ENCODE measurements around the gene TUBA4A. TPM values are rescaled to one million over a fixed set of nuclear protein-coding genes. Genes with fewer than 3 reads are reported as not detected.

The TUBA4A gene
- total RNA-seq, 1 donor from 2014 or later: 0.63 TPM

- Mint-ChIP-seq H3K4me1 (peaks cover 17% of the 10 kb centered on the region), H3K9me3 (no peaks in the 10 kb centered on the region), H3K27me3 (ENCODE audit: low read depth) (peaks cover 80% of the 10 kb centered on the region), H3K4me3 (peak overlapping the region; percentile 50), H3K36me3 (no peaks in the 10 kb centered on the region), H3K27ac (no peak overlapping the region)
- DNase-seq (ENCODE audit: low spot score in 2 of 2, unreplicated experiment in 2 of 2): no peak
- TF ChIP-seq CTCF (IDR thresholded peaks at IDR 0.05; ENCODE audit: unreplicated experiment): no peak
Measured at GRCh38 chr2:219254590-219255201, 978 bp upstream of the TUBA4A start.

- H3K36me3 Mint-ChIP-seq: no peaks in the 10 kb centered on the region
- H3K4me3 Mint-ChIP-seq: peak within 1 kb of the TSS; percentile 57
- peaks cover 28% of the 10 kb centered on the region for H3K4me1 Mint-ChIP-seq
- DNase-seq (ENCODE audit: low spot score in 2 of 2, unreplicated experiment in 2 of 2): no peak
- H3K27me3 Mint-ChIP-seq (ENCODE audit: low read depth): peaks cover 67% of the 10 kb centered on the region
- no peaks in the 10 kb centered on the region for H3K9me3 Mint-ChIP-seq
- no peak within 1 kb of the TSS for H3K27ac Mint-ChIP-seq
- no peak for TF ChIP-seq CTCF (IDR thresholded peaks at IDR 0.05; ENCODE audit: unreplicated experiment)
Measured at GRCh38 chr2:219252900-219253752, 592 bp downstream of the TUBA4A start, which contains the start of gene TUBA4B. TSS of gene TUBA4B (plus strand) at chr2:219253243. CDS start at chr2:219253408, 165 bp downstream.

- TF ChIP-seq CTCF (IDR thresholded peaks at IDR 0.05; ENCODE audit: unreplicated experiment): no peak
- H3K27ac Mint-ChIP-seq: no peak overlapping the region
- H3K9me3 Mint-ChIP-seq: no peaks in the 10 kb centered on the region
- DNase-seq (ENCODE audit: low spot score in 2 of 2, unreplicated experiment in 2 of 2): no peak
- peaks cover 66% of the 10 kb centered on the region for H3K27me3 Mint-ChIP-seq (ENCODE audit: low read depth)
- H3K4me1 Mint-ChIP-seq: peaks cover 28% of the 10 kb centered on the region
- no peaks in the 10 kb centered on the region for H3K36me3 Mint-ChIP-seq
- no peak overlapping the region for H3K4me3 Mint-ChIP-seq
Measured at GRCh38 chr2:219252570-219252899, 1.2 kb downstream of the TUBA4A start.

- no peak for TF ChIP-seq CTCF (IDR thresholded peaks at IDR 0.05; ENCODE audit: unreplicated experiment)
- H3K9me3 Mint-ChIP-seq: no peaks in the 10 kb centered on the region
- no peak for DNase-seq (ENCODE audit: low spot score in 2 of 2, unreplicated experiment in 2 of 2)
- H3K27ac Mint-ChIP-seq: no peak overlapping the region
- H3K36me3 Mint-ChIP-seq: no peaks in the 10 kb centered on the region
- no peak overlapping the region for H3K4me3 Mint-ChIP-seq
- H3K27me3 Mint-ChIP-seq (ENCODE audit: low read depth): peaks cover 66% of the 10 kb centered on the region
- peaks cover 28% of the 10 kb centered on the region for H3K4me1 Mint-ChIP-seq
Measured at GRCh38 chr2:219252084-219252483, 1.6 kb downstream of the TUBA4A start.

- peaks cover 28% of the 10 kb centered on the region for H3K4me1 Mint-ChIP-seq
Measured at GRCh38 chr2:219251656-219252055, 2.1 kb downstream of the TUBA4A start.

More at GRCh38 chr2:219251656-219252055, 2.1 kb downstream of the TUBA4A start:
- Mint-ChIP-seq H3K4me3 (no peak overlapping the region), H3K36me3 (no peaks in the 10 kb centered on the region), H3K27ac (no peak overlapping the region), H3K9me3 (no peaks in the 10 kb centered on the region), H3K27me3 (ENCODE audit: low read depth) (peaks cover 65% of the 10 kb centered on the region)
- DNase-seq (ENCODE audit: low spot score in 2 of 2, unreplicated experiment in 2 of 2): no peak
- TF ChIP-seq CTCF (IDR thresholded peaks at IDR 0.05; ENCODE audit: unreplicated experiment): no peak
